GM12878 (cell line): ENCODE data around the gene COL20A1. TPM values are rescaled to one million over a fixed set of nuclear protein-coding genes. Genes with fewer than 3 reads are reported as not detected.

Experiments used
- ATAC-seq: fragments of 200-7000 bp; cut with Tn5 transposase; 3 replicates; pipeline ENCODE4 v1.9.1; 2020; ENCODE audit warnings: mild to moderate bottlenecking, moderate library complexity
- BruUV-seq: library from RNA; stranded (reverse); fragments of 400-500 nt; replicated peaks from 2 replicates; lab custom pipeline; 2021; lab: Mats Ljungman, UMichigan
- CTCF ChIA-PET: fragments of 300-600 bp; sonication (Branson Sonifier 250); formaldehyde crosslinking; extraction: SDS; loops from one replicate; lab custom pipeline; 2021; ENCODE audit warnings: inconsistent platforms; lab: Yijun Ruan, JAX
- POLR2A ChIA-PET: fragments of 350-600 bp; formaldehyde crosslinking; extraction: SDS; loops from one replicate; lab custom pipeline; 2021; ENCODE audit warnings: inconsistent platforms; lab: Charles Lee
- RAD21 ChIA-PET: fragments of 300-600 bp; sonication (Branson Sonifier 250); formaldehyde crosslinking; loops from one replicate; lab custom pipeline; 2023; ENCODE audit warnings: antibody characterized with exemption; ENCODE audit not compliant: unreplicated experiment; lab: Charles Lee
- SMC1A ChIA-PET: fragments of 300-600 bp; sonication (Branson Sonifier 250); formaldehyde crosslinking; loops from one replicate; lab custom pipeline; 2023; ENCODE audit not compliant: unreplicated experiment, uncharacterized antibody; lab: Charles Lee
- DNase-seq: peaks from one replicate; pipeline ENCODE4 v3.0.0-alpha.2; 2011; ENCODE audit warnings: low read depth, low spot score
- FAIRE-seq: peaks from 3 replicates; lab custom pipeline; 2011; peaks lifted over from hg19 to GRCh38; lab: Jason Lieb, UNC
- H2AFZ ChIP-seq: 2 replicates; pipeline ENCODE4 v1.6.0; 2011; ENCODE audit warnings: low read depth, low read length, control low read depth; ENCODE audit not compliant: control insufficient read depth
- H3K27ac ChIP-seq: 2 replicates; pipeline ENCODE4 v1.5.1; 2011; ENCODE audit warnings: control low read depth; ENCODE audit not compliant: control insufficient read depth, insufficient read depth
- H3K27me3 ChIP-seq, 2 experiments: replicated peaks in 1 of 2; 2 replicates each; pipeline versions ENCODE4 v1.6.0 to v1.6.1; 2011; ENCODE audit warnings: low read length in 1 of 2; ENCODE audit not compliant: control insufficient read depth in 2 of 2, insufficient read depth in 2 of 2
- H3K36me3 ChIP-seq, 2 experiments: 2 replicates each; pipeline ENCODE4 v1.5.1; 2011; ENCODE audit warnings: low read length in 1 of 2; ENCODE audit not compliant: control insufficient read depth in 2 of 2, insufficient read depth in 2 of 2
- H3K4me1 ChIP-seq: 2 replicates; pipeline ENCODE4 v1.6.1; 2011; ENCODE audit warnings: mild to moderate bottlenecking, low read length, moderate library complexity, mixed read lengths; ENCODE audit not compliant: control insufficient read depth, insufficient read depth
- H3K4me2 ChIP-seq: 2 replicates; pipeline ENCODE4 v1.6.0; 2011; ENCODE audit warnings: control low read depth; ENCODE audit not compliant: control insufficient read depth, insufficient read depth
- H3K4me3 ChIP-seq: fragments of 200-600 bp; sonication (generic); 2 replicates; pipeline ENCODE4 v1.5.1; 2016
- H3K79me2 ChIP-seq: 2 replicates; pipeline ENCODE4 v1.6.0; 2011; ENCODE audit warnings: low read length; ENCODE audit not compliant: control insufficient read depth, insufficient read depth
- H3K9ac ChIP-seq: 2 replicates; pipeline ENCODE4 v1.8.0; 2011; ENCODE audit warnings: low read length, control low read depth, mixed read lengths; ENCODE audit not compliant: control insufficient read depth, insufficient read depth
- H3K9me3 ChIP-seq: replicated peaks from 3 replicates; pipeline ENCODE4 v1.5.1; 2011; ENCODE audit warnings: mild to moderate bottlenecking, low read length; ENCODE audit not compliant: control insufficient read depth, insufficient read depth
- H4K20me1 ChIP-seq: 2 replicates; pipeline ENCODE4 v1.6.0; 2011; ENCODE audit not compliant: control insufficient read depth, insufficient read depth
- BHLHE40 ChIP-seq, 2 experiments: fragments of 450-650 bp in 1 of 2; IDR thresholded peaks; 2 replicates each; pipeline ENCODE4 v1.6.1; 2011 to 2017; ENCODE audit warnings: low read depth in 2 of 2, borderline replicate concordance in 1 of 2, improper control_type of control experiment in 1 of 2, low read length in 1 of 2, mild to moderate bottlenecking in 1 of 2
- ETV6 ChIP-seq, 2 experiments: fragments of 450-650 bp in 1 of 2; IDR thresholded peaks in 1 of 2; conservative IDR thresholded peaks in 1 of 2; 2 replicates each; pipeline ENCODE4 v1.6.1; 2014; ENCODE audit warnings: antibody characterized with exemption in 1 of 2, borderline replicate concordance in 1 of 2, low read depth in 1 of 2, mild to moderate bottlenecking in 1 of 2, moderate library complexity in 1 of 2
- NRF1 ChIP-seq: conservative IDR thresholded peaks from 2 replicates; pipeline ENCODE4 v1.6.1; 2011; ENCODE audit warnings: mild to moderate bottlenecking, low read depth, low read length, improper control_type of control experiment
- RAD21 ChIP-seq: IDR thresholded peaks from 2 replicates; pipeline ENCODE4 v1.6.1; 2011; ENCODE audit warnings: mild to moderate bottlenecking, low read depth, low read length, moderate library complexity; ENCODE audit not compliant: insufficient read depth
- RELA ChIP-seq: fragments of 450-650 bp; IDR thresholded peaks from 2 replicates; pipeline ENCODE4 v1.8.0; 2014; ENCODE audit warnings: borderline replicate concordance; ENCODE audit not compliant: partially characterized antibody
- RUNX3 ChIP-seq: IDR thresholded peaks from 2 replicates; pipeline ENCODE4 v1.6.1; 2012; ENCODE audit warnings: low read length, inconsistent platforms
- WGBS: methylation state at CpG from one replicate; pipeline ENCODE4 v1.1.6; 2016; ENCODE audit warnings: low lambda C conversion rate; ENCODE audit not compliant: insufficient replicate concordance, insufficient coverage; ENCODE audit errors: missing lambda C conversion rate; 5-methylcytosine and 5-hydroxymethylcytosine counted together
- in situ Hi-C: fragments of 300-500 bp; cut with MboI; formaldehyde crosslinking; loops from 9 replicates; pipeline ENCODE4 v1.14.3; 2018; ENCODE audit warnings: mixed read lengths
- intact Hi-C: fragments of 100-400 bp; cut with micrococcal nuclease; formaldehyde crosslinking; loops from one replicate; pipeline ENCODE4 v1.14.2; 2022; ENCODE audit not compliant: unreplicated experiment
- polyA plus RNA-seq, 11 experiments: library from polyadenylated mRNA; depleted of rRNA in 4 of 11; unstranded in 6 of 11; stranded (reverse) in 5 of 11; fragments of >200 nt; fragmentation: Nextera tagmentation in 4 of 11; fragmentation: Illumina TruSeq in 1 of 11; extraction: Ambion mirVana in 4 of 11; extraction: Trizol in 1 of 11; gene quantifications; 1 replicate in 1 of 11; 2 replicates in 10 of 11; pipeline versions ENCODE4 v1.2.1 to v1.2.3, GENCODE V29; 2011 to 2016; ENCODE audit warnings: inconsistent platforms in 2 of 11, missing spikeins in 2 of 11, low read depth in 1 of 11
- total RNA-seq, 4 experiments: library from RNA; depleted of rRNA in 3 of 4; stranded (reverse); fragments of >200 nt in 3 of 4; fragmentation: Illumina TruSeq in 1 of 4; extraction: Trizol in 1 of 4; gene quantifications; 2 replicates each; pipeline versions ENCODE4 v1.2.1 to v1.2.3, GENCODE V29; 2013 to 2021
- TF ChIP-seq, protein P1 (sequence below): fragments of 450-650 bp; conservative IDR thresholded peaks from 2 replicates; pipeline ENCODE4 v1.6.1; 2017; ENCODE audit warnings: mild to moderate bottlenecking, moderate library complexity

The COL20A1 gene
- total and polyA plus RNA-seq, 10 of the 15 experiments (the other 5 are each of a cell fraction or from before 2014, with no cell fraction given) = not detected

- no peaks in the 10 kb centered on the region for H4K20me1 ChIP-seq
- H3K27me3 ChIP-seq = no peaks in the 10 kb centered on the region
- H3K9ac ChIP-seq = no peak overlapping the region
- DNase-seq (no peak), FAIRE-seq (no peak), ATAC-seq (no peak)
- ChIA-PET POLR2A (no interaction called here), RAD21 (no interaction called here), CTCF (no interaction called here), SMC1A (no interaction called here)
- H2AFZ ChIP-seq = no peak overlapping the region
- H3K4me3 ChIP-seq = no peak overlapping the region
- TF ChIP-seq RUNX3 (no peak), ETV6 (conservative IDR thresholded peaks at IDR 0.05 in 1 of 2, IDR thresholded peaks at IDR 0.05 in 1 of 2; ENCODE audit: borderline replicate concordance in 1 of 2, low read depth in 1 of 2) (no peak), NRF1 (no peak), BHLHE40 (IDR thresholded peaks at IDR 0.05; ENCODE audit: borderline replicate concordance in 1 of 2, low read depth in 2 of 2, low read length in 1 of 2) (no peak), RAD21 (no peak), RELA (no peak)
- TF ChIP-seq, protein P1, sequence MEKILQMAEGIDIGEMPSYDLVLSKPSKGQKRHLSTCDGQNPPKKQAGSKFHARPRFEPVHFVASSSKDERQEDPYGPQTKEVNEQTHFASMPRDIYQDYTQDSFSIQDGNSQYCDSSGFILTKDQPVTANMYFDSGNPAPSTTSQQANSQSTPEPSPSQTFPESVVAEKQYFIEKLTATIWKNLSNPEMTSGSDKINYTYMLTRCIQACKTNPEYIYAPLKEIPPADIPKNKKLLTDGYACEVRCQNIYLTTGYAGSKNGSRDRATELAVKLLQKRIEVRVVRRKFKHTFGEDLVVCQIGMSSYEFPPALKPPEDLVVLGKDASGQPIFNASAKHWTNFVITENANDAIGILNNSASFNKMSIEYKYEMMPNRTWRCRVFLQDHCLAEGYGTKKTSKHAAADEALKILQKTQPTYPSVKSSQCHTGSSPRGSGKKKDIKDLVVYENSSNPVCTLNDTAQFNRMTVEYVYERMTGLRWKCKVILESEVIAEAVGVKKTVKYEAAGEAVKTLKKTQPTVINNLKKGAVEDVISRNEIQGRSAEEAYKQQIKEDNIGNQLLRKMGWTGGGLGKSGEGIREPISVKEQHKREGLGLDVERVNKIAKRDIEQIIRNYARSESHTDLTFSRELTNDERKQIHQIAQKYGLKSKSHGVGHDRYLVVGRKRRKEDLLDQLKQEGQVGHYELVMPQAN = no peak
- H3K27ac ChIP-seq = no peak overlapping the region
- H3K36me3 ChIP-seq = no peaks in the 10 kb centered on the region
- 35% methylated on average over 23 of the region's 31 CpGs for WGBS
- BruUV-seq = no TSS peak
- no peaks in the 10 kb centered on the region for H3K79me2 ChIP-seq
- no peak overlapping the region for H3K4me2 ChIP-seq
- in situ Hi-C loops (no loop called here), intact Hi-C loops (no loop called here)
- no peaks in the 10 kb centered on the region for H3K9me3 ChIP-seq
- H3K4me1 ChIP-seq = no peaks in the 10 kb centered on the region
Observed at GRCh38 chr20:63315731-63316491, 22.9 kb downstream of the COL20A1 start.
